T-helper 9 cell (primary cell): Measurements from ENCODE around the gene GIMAP2.
"Not testable (repeated sequence)": the region's sequence is repeated elsewhere in the genome, so short reads cannot be mapped to it uniquely, and the experiment has no call there.

Experiments used
- DNase-seq: peaks from one replicate; pipeline ENCODE4 v3.0.0-alpha.2; 2020
- total RNA-seq, 2 donors: gene quantifications; one replicate each; lab custom pipeline; 2026; lab: John Stamatoyannopoulos, UW

The GIMAP2 gene
- total RNA-seq = 82.3 to 110 reads per million in 2 donors

GRCh38 chr7:150685219-150686029 lies at the start of gene GIMAP2:
Gene GIMAP2, plus strand, starts transcription at chr7:150685706. Its CDS starts 1,354 bp downstream, at chr7:150687060.
- DNase-seq = no peak

- no peak for DNase-seq
Measured at GRCh38 chr7:150641854-150642253, 43.7 kb upstream of the GIMAP2 start.

GRCh38 chr7:150642926-150643325 lies 42.6 kb upstream of the GIMAP2 start:
- DNase-seq = no peak

GRCh38 chr7:150645259-150646020 lies 40.1 kb upstream of the GIMAP2 start:
- DNase-seq = no peak

GRCh38 chr7:150648353-150649079 lies 37.0 kb upstream of the GIMAP2 start:
- DNase-seq = no peak

GRCh38 chr7:150649080-150649385 lies 36.5 kb upstream of the GIMAP2 start:
- no peak for DNase-seq

GRCh38 chr7:150654692-150655091 lies 30.8 kb upstream of the GIMAP2 start:
- DNase-seq = no peak

- no peak for DNase-seq
Measured at GRCh38 chr7:150656047-150656446, 29.5 kb upstream of the GIMAP2 start.

GRCh38 chr7:150657526-150657925 lies 28.0 kb upstream of the GIMAP2 start:
- DNase-seq = no peak

- no peak for DNase-seq
Measured at GRCh38 chr7:150660939-150661613, 24.4 kb upstream of the GIMAP2 start.

GRCh38 chr7:150662821-150663220 lies 22.7 kb upstream of the GIMAP2 start:
- not testable (repeated sequence) for DNase-seq

GRCh38 chr7:150663802-150664494 lies 21.6 kb upstream of the GIMAP2 start:
- no peak for DNase-seq

- DNase-seq = no peak
Measured at GRCh38 chr7:150665089-150665748, 20.3 kb upstream of the GIMAP2 start.

GRCh38 chr7:150665896-150666295 lies 19.6 kb upstream of the GIMAP2 start:
- DNase-seq = no peak

- DNase-seq = no peak
Measured at GRCh38 chr7:150666412-150666811, 19.1 kb upstream of the GIMAP2 start.

- DNase-seq = peak; percentile 21
Measured at GRCh38 chr7:150668472-150668911, 17.0 kb upstream of the GIMAP2 start.

- DNase-seq = no peak
Measured at GRCh38 chr7:150668977-150669376, 16.5 kb upstream of the GIMAP2 start.

GRCh38 chr7:150671798-150672585 lies 13.5 kb upstream of the GIMAP2 start:
- not testable (repeated sequence) for DNase-seq

GRCh38 chr7:150675714-150676113 lies 9.8 kb upstream of the GIMAP2 start:
- DNase-seq = no peak

- not testable (repeated sequence) for DNase-seq
Measured at GRCh38 chr7:150676276-150676675, 9.2 kb upstream of the GIMAP2 start.

- DNase-seq = not testable (repeated sequence)
Measured at GRCh38 chr7:150676854-150677253, 8.7 kb upstream of the GIMAP2 start.
